ENCODE data around the gene PRDX5.

PRDX5 gene

GRCh38 chr11:64349404-64349803, 31.5 kb downstream of the PRDX5 start:
- DNase-seq (ENCODE audit: low read depth in 1 of 2, low spot score in 1 of 2): no peak
- H3K27me3 ChIP-seq (ENCODE audit: insufficient read depth, poor library complexity, severe bottlenecking): no peaks in the 10 kb centered on the region
- no peak for TF ChIP-seq POLR2AphosphoS5 (IDR thresholded peaks at IDR 0.05; ENCODE audit: low read depth)
- no peak overlapping the region for H3K4me3 ChIP-seq (replicated peaks; ENCODE audit: insufficient read depth, low read length)
- H3K27ac ChIP-seq (replicated peaks): no peak overlapping the region

DNA sequence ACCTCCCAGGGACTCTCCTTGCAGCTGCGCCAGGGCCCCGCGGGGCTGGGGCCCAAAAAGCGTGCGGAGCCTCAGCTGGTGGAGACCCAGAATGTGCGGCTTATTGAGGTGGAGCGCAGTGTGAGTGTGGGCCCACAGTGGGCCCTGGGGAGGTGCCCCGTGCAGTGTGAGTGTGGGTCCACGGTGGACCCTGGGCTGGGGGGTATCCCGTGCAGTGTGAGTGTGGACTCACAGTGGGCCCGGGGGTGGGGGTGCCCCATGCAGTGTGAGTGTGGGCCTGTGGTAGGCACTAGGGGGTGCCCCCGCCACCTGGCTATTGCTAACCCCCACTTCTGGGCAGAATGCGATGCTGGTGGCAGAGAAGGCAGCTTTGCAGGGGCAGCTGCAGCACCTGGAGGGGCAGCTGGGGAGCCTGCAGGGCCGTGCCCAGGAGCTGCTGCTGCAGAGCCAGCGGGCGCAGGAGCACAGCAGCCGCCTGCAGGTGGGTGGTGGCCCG, 33.3 kb downstream of the PRDX5 start:
- Histone ChIP-seq H3K27ac (replicated peaks) (no peak overlapping the region), H3K27me3 (ENCODE audit: insufficient read depth, poor library complexity, severe bottlenecking) (no peaks in the 10 kb centered on the region), H3K4me3 (replicated peaks; ENCODE audit: insufficient read depth, low read length) (no peak overlapping the region)
- no peak for DNase-seq (ENCODE audit: low read depth in 1 of 2, low spot score in 1 of 2)
- TF ChIP-seq, protein P1, sequence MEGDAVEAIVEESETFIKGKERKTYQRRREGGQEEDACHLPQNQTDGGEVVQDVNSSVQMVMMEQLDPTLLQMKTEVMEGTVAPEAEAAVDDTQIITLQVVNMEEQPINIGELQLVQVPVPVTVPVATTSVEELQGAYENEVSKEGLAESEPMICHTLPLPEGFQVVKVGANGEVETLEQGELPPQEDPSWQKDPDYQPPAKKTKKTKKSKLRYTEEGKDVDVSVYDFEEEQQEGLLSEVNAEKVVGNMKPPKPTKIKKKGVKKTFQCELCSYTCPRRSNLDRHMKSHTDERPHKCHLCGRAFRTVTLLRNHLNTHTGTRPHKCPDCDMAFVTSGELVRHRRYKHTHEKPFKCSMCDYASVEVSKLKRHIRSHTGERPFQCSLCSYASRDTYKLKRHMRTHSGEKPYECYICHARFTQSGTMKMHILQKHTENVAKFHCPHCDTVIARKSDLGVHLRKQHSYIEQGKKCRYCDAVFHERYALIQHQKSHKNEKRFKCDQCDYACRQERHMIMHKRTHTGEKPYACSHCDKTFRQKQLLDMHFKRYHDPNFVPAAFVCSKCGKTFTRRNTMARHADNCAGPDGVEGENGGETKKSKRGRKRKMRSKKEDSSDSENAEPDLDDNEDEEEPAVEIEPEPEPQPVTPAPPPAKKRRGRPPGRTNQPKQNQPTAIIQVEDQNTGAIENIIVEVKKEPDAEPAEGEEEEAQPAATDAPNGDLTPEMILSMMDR (IDR thresholded peaks at IDR 0.05; ENCODE audit: insufficient read depth, low read length): no peak
- no peak for TF ChIP-seq GABPA (IDR thresholded peaks at IDR 0.05; ENCODE audit: low read depth)
- TF ChIP-seq, protein P2, sequence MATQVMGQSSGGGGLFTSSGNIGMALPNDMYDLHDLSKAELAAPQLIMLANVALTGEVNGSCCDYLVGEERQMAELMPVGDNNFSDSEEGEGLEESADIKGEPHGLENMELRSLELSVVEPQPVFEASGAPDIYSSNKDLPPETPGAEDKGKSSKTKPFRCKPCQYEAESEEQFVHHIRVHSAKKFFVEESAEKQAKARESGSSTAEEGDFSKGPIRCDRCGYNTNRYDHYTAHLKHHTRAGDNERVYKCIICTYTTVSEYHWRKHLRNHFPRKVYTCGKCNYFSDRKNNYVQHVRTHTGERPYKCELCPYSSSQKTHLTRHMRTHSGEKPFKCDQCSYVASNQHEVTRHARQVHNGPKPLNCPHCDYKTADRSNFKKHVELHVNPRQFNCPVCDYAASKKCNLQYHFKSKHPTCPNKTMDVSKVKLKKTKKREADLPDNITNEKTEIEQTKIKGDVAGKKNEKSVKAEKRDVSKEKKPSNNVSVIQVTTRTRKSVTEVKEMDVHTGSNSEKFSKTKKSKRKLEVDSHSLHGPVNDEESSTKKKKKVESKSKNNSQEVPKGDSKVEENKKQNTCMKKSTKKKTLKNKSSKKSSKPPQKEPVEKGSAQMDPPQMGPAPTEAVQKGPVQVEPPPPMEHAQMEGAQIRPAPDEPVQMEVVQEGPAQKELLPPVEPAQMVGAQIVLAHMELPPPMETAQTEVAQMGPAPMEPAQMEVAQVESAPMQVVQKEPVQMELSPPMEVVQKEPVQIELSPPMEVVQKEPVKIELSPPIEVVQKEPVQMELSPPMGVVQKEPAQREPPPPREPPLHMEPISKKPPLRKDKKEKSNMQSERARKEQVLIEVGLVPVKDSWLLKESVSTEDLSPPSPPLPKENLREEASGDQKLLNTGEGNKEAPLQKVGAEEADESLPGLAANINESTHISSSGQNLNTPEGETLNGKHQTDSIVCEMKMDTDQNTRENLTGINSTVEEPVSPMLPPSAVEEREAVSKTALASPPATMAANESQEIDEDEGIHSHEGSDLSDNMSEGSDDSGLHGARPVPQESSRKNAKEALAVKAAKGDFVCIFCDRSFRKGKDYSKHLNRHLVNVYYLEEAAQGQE (IDR thresholded peaks at IDR 0.05; ENCODE audit: insufficient replicate concordance, low read depth): no peak

- no peaks in the 10 kb centered on the region for H3K27me3 ChIP-seq (ENCODE audit: insufficient read depth, poor library complexity, severe bottlenecking)
- no peak for DNase-seq (ENCODE audit: low read depth in 1 of 2, low spot score in 1 of 2)
- H3K4me3 ChIP-seq (replicated peaks; ENCODE audit: insufficient read depth, low read length): no peak overlapping the region
- no peak overlapping the region for H3K27ac ChIP-seq (replicated peaks)
- TF ChIP-seq, protein P1 (IDR thresholded peaks at IDR 0.05; ENCODE audit: insufficient read depth, low read length): no peak
- TF ChIP-seq, protein P2 (IDR thresholded peaks at IDR 0.05; ENCODE audit: insufficient replicate concordance, low read depth): no peak
- TF ChIP-seq POLR2AphosphoS5 (IDR thresholded peaks at IDR 0.05; ENCODE audit: low read depth) (no peak), SPI1 (IDR thresholded peaks at IDR 0.05; ENCODE audit: borderline replicate concordance, low read depth) (no peak), GABPA (IDR thresholded peaks at IDR 0.05; ENCODE audit: low read depth) (no peak)
These were observed 34.4 kb downstream of the PRDX5 start for GRCh38 chr11:64352099-64352994.

DNA sequence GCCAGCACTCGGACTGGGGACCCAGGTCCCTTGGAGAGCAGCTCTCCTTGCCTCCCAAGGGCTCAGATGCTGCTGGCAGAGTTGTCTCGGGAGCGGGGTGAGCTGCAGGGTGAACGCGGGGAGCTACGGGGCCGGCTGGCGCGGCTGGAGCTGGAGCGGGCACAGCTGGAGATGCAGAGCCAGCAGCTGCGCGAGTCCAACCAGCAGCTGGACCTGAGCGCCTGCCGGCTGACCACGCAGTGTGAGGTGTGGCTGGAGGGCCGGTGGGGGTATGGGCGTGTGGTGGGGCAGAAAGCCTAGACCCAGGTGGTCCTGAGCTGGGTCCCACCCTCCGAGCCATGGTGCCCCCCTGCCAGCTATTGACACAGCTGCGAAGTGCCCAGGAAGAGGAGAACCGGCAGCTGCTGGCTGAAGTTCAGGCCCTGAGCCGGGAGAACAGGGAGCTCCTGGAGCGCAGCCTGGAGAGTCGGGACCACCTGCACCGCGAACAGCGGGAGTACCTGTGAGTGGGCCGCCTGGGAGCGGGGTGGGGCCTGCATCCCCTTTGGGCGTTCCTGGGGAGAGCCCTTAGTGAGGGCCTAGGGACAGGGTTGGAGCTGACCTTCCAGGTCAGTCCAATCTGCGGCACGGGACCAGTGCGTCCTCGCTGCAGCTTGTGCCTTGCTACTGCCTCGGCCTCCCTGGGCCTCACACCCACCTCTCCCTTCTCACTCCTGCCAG, 35.2 kb downstream of the PRDX5 start:
- DNase-seq (ENCODE audit: low read depth in 1 of 2, low spot score in 1 of 2): no peak
- TF ChIP-seq GABPA (IDR thresholded peaks at IDR 0.05; ENCODE audit: low read depth): no peak
- TF ChIP-seq, protein P1 (IDR thresholded peaks at IDR 0.05; ENCODE audit: insufficient read depth, low read length): no peak
- TF ChIP-seq, protein P2 (IDR thresholded peaks at IDR 0.05; ENCODE audit: insufficient replicate concordance, low read depth): no peak
- no peak for TF ChIP-seq SPI1 (IDR thresholded peaks at IDR 0.05; ENCODE audit: borderline replicate concordance, low read depth)
- TF ChIP-seq POLR2AphosphoS5 (IDR thresholded peaks at IDR 0.05; ENCODE audit: low read depth): no peak
- Histone ChIP-seq H3K27me3 (ENCODE audit: insufficient read depth, poor library complexity, severe bottlenecking) (no peaks in the 10 kb centered on the region), H3K27ac (replicated peaks) (no peak overlapping the region), H3K4me3 (replicated peaks; ENCODE audit: insufficient read depth, low read length) (no peak overlapping the region)

Measured in HL-60 (cell line).